ENCODE results near the gene TRAF3IP1.

Gene TRAF3IP1

DNA sequence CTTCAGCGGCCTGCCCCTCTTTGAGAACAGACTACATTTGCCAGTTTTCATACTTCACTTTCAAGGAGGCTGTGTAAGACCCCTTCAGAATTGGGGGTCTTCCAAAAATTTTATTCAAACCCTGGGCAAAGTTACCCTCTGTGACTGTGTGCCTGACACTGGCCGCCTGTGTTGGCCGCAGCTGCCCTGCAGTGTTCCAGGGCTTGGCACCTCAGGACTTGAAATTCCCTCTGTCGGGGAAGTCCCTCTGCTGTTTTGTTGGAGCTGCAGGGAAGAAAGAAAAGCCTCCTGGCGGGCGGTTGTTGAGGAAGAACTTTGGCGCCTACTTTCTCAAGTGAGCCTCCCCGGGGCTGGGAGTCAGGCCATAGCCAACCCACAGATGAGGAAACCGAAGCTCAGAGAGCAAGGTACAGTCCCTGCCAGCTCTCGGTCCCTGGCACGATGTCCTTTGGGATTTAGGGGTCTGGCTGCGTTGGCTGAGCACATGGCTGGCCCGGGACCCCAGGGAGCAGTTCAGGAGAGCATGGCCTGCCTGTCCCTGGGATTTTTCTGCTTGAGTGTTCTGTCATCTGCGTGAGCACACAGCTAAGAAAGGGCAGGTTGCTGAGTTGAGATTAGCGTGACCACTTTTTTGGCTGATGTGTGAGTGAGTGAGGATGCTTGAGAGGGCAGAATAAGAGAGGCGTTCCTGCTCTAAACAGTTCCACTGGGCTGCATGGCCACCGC is 88.5 kb downstream of the TRAF3IP1 start:
- no peaks in the 10 kb centered on the region for H3F3A ChIP-seq (ENCODE audit: control insufficient read depth, insufficient read depth)
- no peaks in the 10 kb centered on the region for H3K9me3 ChIP-seq (ENCODE audit: control insufficient read depth, insufficient read depth, low read length)
- no peaks in the 10 kb centered on the region for H3K9me2 ChIP-seq (replicated peaks; ENCODE audit: control insufficient read depth, low read length)
- no peak overlapping the region for H3K4me2 ChIP-seq (ENCODE audit: low read length)
- no peak overlapping the region for H3K4me3 ChIP-seq (ENCODE audit: low read length)
- no peaks in the 10 kb centered on the region for H3K27me3 ChIP-seq (ENCODE audit: control insufficient read depth, low read length)
- H3K27ac ChIP-seq (ENCODE audit: low read depth, low read length) = no peak overlapping the region
- H3K79me2 ChIP-seq (ENCODE audit: control insufficient read depth, low read length) = no peaks in the 10 kb centered on the region
- TF ChIP-seq EZH2phosphoT487 (IDR thresholded peaks at IDR 0.05; ENCODE audit: borderline replicate concordance, low read length) = no peak
- TF ChIP-seq, protein P1, sequence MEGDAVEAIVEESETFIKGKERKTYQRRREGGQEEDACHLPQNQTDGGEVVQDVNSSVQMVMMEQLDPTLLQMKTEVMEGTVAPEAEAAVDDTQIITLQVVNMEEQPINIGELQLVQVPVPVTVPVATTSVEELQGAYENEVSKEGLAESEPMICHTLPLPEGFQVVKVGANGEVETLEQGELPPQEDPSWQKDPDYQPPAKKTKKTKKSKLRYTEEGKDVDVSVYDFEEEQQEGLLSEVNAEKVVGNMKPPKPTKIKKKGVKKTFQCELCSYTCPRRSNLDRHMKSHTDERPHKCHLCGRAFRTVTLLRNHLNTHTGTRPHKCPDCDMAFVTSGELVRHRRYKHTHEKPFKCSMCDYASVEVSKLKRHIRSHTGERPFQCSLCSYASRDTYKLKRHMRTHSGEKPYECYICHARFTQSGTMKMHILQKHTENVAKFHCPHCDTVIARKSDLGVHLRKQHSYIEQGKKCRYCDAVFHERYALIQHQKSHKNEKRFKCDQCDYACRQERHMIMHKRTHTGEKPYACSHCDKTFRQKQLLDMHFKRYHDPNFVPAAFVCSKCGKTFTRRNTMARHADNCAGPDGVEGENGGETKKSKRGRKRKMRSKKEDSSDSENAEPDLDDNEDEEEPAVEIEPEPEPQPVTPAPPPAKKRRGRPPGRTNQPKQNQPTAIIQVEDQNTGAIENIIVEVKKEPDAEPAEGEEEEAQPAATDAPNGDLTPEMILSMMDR (IDR thresholded peaks at IDR 0.05; ENCODE audit: low read depth, low read length, poor library complexity, severe bottlenecking) = no peak
- H3K4me1 ChIP-seq (ENCODE audit: control insufficient read depth, low read length) = no peaks in the 10 kb centered on the region
- no peaks in the 10 kb centered on the region for H3K36me3 ChIP-seq (ENCODE audit: control insufficient read depth, low read length)
- H4K20me1 ChIP-seq (ENCODE audit: control insufficient read depth, insufficient read depth, low read depth, low read length) = no peaks in the 10 kb centered on the region

DNA sequence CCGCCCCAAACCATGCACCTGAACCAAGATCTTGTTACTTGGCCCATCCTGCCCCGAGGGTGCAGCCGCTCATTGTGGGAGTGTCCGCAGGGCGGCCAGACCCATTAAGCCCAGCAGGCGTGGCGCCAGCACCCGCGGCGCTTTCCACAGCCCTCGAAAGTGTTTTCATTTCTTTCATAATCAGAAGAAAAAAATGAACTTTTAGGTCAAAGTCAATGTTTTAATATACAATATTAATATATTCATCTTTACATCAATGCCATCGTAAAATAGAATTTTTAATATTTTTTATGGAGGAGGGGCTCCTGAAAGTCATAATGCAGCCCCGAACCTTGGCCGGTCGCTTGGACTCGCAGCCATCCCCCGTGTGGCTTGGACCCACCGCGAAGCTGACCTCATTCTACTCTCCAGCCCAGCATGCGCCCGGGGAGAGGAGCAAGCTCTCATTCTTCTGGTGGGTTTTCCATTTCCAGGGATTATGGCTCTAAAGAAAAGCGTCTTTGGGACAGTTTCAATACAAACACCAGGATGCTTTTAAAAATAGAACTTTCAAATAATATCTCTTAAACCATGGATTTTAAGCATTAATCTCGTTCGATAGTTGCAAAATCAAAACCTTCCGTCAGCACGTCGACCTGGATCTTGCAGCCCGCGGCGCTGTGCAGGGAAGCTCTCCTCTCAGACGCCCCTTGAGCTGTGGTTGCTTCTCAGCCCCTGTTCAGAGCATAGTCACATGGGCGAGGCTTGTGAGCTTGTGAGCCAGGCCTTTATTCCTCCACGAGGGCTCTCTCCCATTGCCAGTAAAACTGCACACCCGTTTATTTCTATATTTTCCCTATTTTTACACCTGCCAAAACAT is 89.3 kb downstream of the TRAF3IP1 start:
- Histone ChIP-seq H4K20me1 (ENCODE audit: control insufficient read depth, insufficient read depth, low read depth, low read length) (no peaks in the 10 kb centered on the region), H3K27me3 (ENCODE audit: control insufficient read depth, low read length) (no peaks in the 10 kb centered on the region), H3F3A (ENCODE audit: control insufficient read depth, insufficient read depth) (no peaks in the 10 kb centered on the region), H3K4me1 (ENCODE audit: control insufficient read depth, low read length) (no peaks in the 10 kb centered on the region), H3K79me2 (ENCODE audit: control insufficient read depth, low read length) (no peaks in the 10 kb centered on the region), H3K36me3 (ENCODE audit: control insufficient read depth, low read length) (no peaks in the 10 kb centered on the region), H3K9me2 (replicated peaks; ENCODE audit: control insufficient read depth, low read length) (no peaks in the 10 kb centered on the region), H3K9me3 (ENCODE audit: control insufficient read depth, insufficient read depth, low read length) (no peaks in the 10 kb centered on the region), H3K4me3 (ENCODE audit: low read length) (no peak overlapping the region), H3K27ac (ENCODE audit: low read depth, low read length) (no peak overlapping the region), H3K4me2 (ENCODE audit: low read length) (no peak overlapping the region)
- TF ChIP-seq, protein P1 (IDR thresholded peaks at IDR 0.05; ENCODE audit: low read depth, low read length, poor library complexity, severe bottlenecking) = no peak
- TF ChIP-seq EZH2phosphoT487 (IDR thresholded peaks at IDR 0.05; ENCODE audit: borderline replicate concordance, low read length) = no peak

DNA sequence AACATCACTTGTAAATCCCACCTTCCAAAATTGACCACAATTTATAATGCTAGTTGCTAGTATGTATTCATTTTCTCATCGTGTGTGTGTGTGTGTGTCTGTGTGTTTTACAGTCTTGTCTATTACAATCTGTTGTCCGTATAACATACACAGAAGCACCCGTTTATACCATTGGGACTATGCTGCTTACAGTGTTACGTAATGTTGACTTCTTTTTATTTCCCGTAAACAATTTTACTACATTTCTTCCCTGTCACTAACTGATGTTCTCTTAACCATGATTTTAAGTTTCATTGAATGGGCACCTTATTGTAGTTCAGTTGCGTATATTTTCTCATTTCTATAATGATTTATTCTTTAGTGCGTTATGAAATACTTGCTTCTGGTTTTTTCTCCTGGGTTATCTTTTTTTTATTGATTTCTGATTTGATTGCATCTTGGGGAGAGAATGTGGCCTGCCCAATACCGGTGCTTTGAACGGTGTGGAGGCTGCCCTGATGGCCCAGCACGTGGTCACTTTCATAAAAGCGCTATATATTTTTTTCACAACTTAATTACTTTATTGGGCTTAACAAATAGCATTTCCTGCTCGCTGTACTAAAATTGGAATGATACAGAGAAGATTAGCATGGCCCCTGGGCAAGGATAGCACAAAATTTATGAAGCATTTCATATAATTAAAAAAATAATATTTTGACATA is 91.9 kb downstream of the TRAF3IP1 start:
- TF ChIP-seq EZH2phosphoT487 (IDR thresholded peaks at IDR 0.05; ENCODE audit: borderline replicate concordance, low read length) = no peak
- TF ChIP-seq, protein P1 (IDR thresholded peaks at IDR 0.05; ENCODE audit: low read depth, low read length, poor library complexity, severe bottlenecking) = no peak
- H3K4me2 ChIP-seq (ENCODE audit: low read length) = no peak overlapping the region
- H3F3A ChIP-seq (ENCODE audit: control insufficient read depth, insufficient read depth) = no peaks in the 10 kb centered on the region
- H3K27ac ChIP-seq (ENCODE audit: low read depth, low read length) = no peak overlapping the region
- H3K4me1 ChIP-seq (ENCODE audit: control insufficient read depth, low read length) = no peaks in the 10 kb centered on the region
- H3K36me3 ChIP-seq (ENCODE audit: control insufficient read depth, low read length) = no peaks in the 10 kb centered on the region
- H3K4me3 ChIP-seq (ENCODE audit: low read length) = no peak overlapping the region
- H3K9me3 ChIP-seq (ENCODE audit: control insufficient read depth, insufficient read depth, low read length) = peaks cover 19% of the 10 kb centered on the region; the same call in 1 of the 2 replicates
- H3K79me2 ChIP-seq (ENCODE audit: control insufficient read depth, low read length) = no peaks in the 10 kb centered on the region
- no peaks in the 10 kb centered on the region for H3K27me3 ChIP-seq (ENCODE audit: control insufficient read depth, low read length)
- H4K20me1 ChIP-seq (ENCODE audit: control insufficient read depth, insufficient read depth, low read depth, low read length) = no peaks in the 10 kb centered on the region
- H3K9me2 ChIP-seq (replicated peaks; ENCODE audit: control insufficient read depth, low read length) = no peaks in the 10 kb centered on the region
